ENCODE data around the gene KRTAP5-4.
"Not testable (repeated sequence)": the region's sequence is repeated elsewhere in the genome, so short reads cannot be mapped to it uniquely, and the experiment has no call there.

KRTAP5-4 gene

GRCh38 chr11:1618231-1618630 lies 3.7 kb downstream of the KRTAP5-4 start:
- Histone ChIP-seq H3K9me3 (ENCODE audit: insufficient read depth, low read depth, low read length) (no peaks in the 10 kb centered on the region), H3K9ac (ENCODE audit: low read depth, low read length, poor library complexity, severe bottlenecking) (no peak overlapping the region), H2AFZ (ENCODE audit: low read length) (peak overlapping the region; percentile 27; the same call in 1 of the 2 replicates), H3K4me1 (ENCODE audit: insufficient read depth, low read length, poor library complexity, severe bottlenecking) (no peaks in the 10 kb centered on the region), H3K9me2 (replicated peaks; ENCODE audit: low read depth, low read length) (no peaks in the 10 kb centered on the region), H3K4me3 (ENCODE audit: low read length, poor library complexity, severe bottlenecking) (no peak overlapping the region), H3K27me3 (ENCODE audit: insufficient read depth, low read length, poor library complexity, severe bottlenecking) (no peaks in the 10 kb centered on the region), H3K36me3 (ENCODE audit: insufficient read depth, low read length) (no peaks in the 10 kb centered on the region), H4K20me1 (ENCODE audit: insufficient read depth, low read length, poor library complexity, severe bottlenecking) (no peaks in the 10 kb centered on the region), H3K4me2 (ENCODE audit: low read depth, low read length, poor library complexity, severe bottlenecking) (no peak overlapping the region), H3K79me2 (ENCODE audit: insufficient read depth, low read length) (no peaks in the 10 kb centered on the region), H3F3A (ENCODE audit: low read depth) (no peaks in the 10 kb centered on the region)
- TF ChIP-seq CTCF (conservative IDR thresholded peaks at IDR 0.05; ENCODE audit: low read length) = no peak
- TF ChIP-seq EZH2phosphoT487 (IDR thresholded peaks at IDR 0.05; ENCODE audit: borderline replicate concordance) = no peak

GRCh38 chr11:1608363-1608762 lies 13.6 kb downstream of the KRTAP5-4 start, which contains the start of gene KRTAP5-3:
Gene KRTAP5-3, minus strand, starts transcription at chr11:1608463. Its CDS starts 78 bp downstream, at chr11:1608385.
- Histone ChIP-seq H3K4me1 (ENCODE audit: insufficient read depth, low read length, poor library complexity, severe bottlenecking) (no peaks in the 10 kb centered on the region), H3K79me2 (ENCODE audit: insufficient read depth, low read length) (no peaks in the 10 kb centered on the region), H3K9ac (ENCODE audit: low read depth, low read length, poor library complexity, severe bottlenecking) (no peak within 1 kb of the TSS), H3K27me3 (ENCODE audit: insufficient read depth, low read length, poor library complexity, severe bottlenecking) (no peaks in the 10 kb centered on the region), H3F3A (ENCODE audit: low read depth) (no peaks in the 10 kb centered on the region), H3K4me2 (ENCODE audit: low read depth, low read length, poor library complexity, severe bottlenecking) (no peak within 1 kb of the TSS), H3K9me2 (replicated peaks; ENCODE audit: low read depth, low read length) (no peaks in the 10 kb centered on the region), H2AFZ (ENCODE audit: low read length) (no peak within 1 kb of the TSS), H3K36me3 (ENCODE audit: insufficient read depth, low read length) (no peaks in the 10 kb centered on the region), H4K20me1 (ENCODE audit: insufficient read depth, low read length, poor library complexity, severe bottlenecking) (no peaks in the 10 kb centered on the region), H3K9me3 (ENCODE audit: insufficient read depth, low read depth, low read length) (no peaks in the 10 kb centered on the region), H3K4me3 (ENCODE audit: low read length, poor library complexity, severe bottlenecking) (no peak within 1 kb of the TSS)
- TF ChIP-seq EZH2phosphoT487 (IDR thresholded peaks at IDR 0.05; ENCODE audit: borderline replicate concordance) (no peak), CTCF (conservative IDR thresholded peaks at IDR 0.05; ENCODE audit: low read length) (no peak)

- not testable (repeated sequence) for H3K4me3 ChIP-seq (ENCODE audit: low read length, poor library complexity, severe bottlenecking); H4K20me1 ChIP-seq (ENCODE audit: insufficient read depth, low read length, poor library complexity, severe bottlenecking); H3F3A ChIP-seq (ENCODE audit: low read depth); H3K36me3 ChIP-seq (ENCODE audit: insufficient read depth, low read length); H3K4me1 ChIP-seq (ENCODE audit: insufficient read depth, low read length, poor library complexity, severe bottlenecking); H3K4me2 ChIP-seq (ENCODE audit: low read depth, low read length, poor library complexity, severe bottlenecking); H3K9me3 ChIP-seq (ENCODE audit: insufficient read depth, low read depth, low read length); H3K9ac ChIP-seq (ENCODE audit: low read depth, low read length, poor library complexity, severe bottlenecking); H3K9me2 ChIP-seq (replicated peaks; ENCODE audit: low read depth, low read length); H3K27me3 ChIP-seq (ENCODE audit: insufficient read depth, low read length, poor library complexity, severe bottlenecking); H2AFZ ChIP-seq (ENCODE audit: low read length); H3K79me2 ChIP-seq (ENCODE audit: insufficient read depth, low read length)
Measured at GRCh38 chr11:1607901-1608300, 14.0 kb downstream of the KRTAP5-4 start.

GRCh38 chr11:1607156-1607845 lies 14.6 kb downstream of the KRTAP5-4 start:
- H3K4me2 ChIP-seq (ENCODE audit: low read depth, low read length, poor library complexity, severe bottlenecking); H3K79me2 ChIP-seq (ENCODE audit: insufficient read depth, low read length); H4K20me1 ChIP-seq (ENCODE audit: insufficient read depth, low read length, poor library complexity, severe bottlenecking); H3F3A ChIP-seq (ENCODE audit: low read depth); H3K9me2 ChIP-seq (replicated peaks; ENCODE audit: low read depth, low read length); H3K4me1 ChIP-seq (ENCODE audit: insufficient read depth, low read length, poor library complexity, severe bottlenecking); H3K9ac ChIP-seq (ENCODE audit: low read depth, low read length, poor library complexity, severe bottlenecking); H3K27me3 ChIP-seq (ENCODE audit: insufficient read depth, low read length, poor library complexity, severe bottlenecking); H3K4me3 ChIP-seq (ENCODE audit: low read length, poor library complexity, severe bottlenecking); H3K9me3 ChIP-seq (ENCODE audit: insufficient read depth, low read depth, low read length); H2AFZ ChIP-seq (ENCODE audit: low read length); H3K36me3 ChIP-seq (ENCODE audit: insufficient read depth, low read length): not testable (repeated sequence)

GRCh38 chr11:1605923-1606322 lies 16.0 kb downstream of the KRTAP5-4 start:
- not testable (repeated sequence) for H3K27me3 ChIP-seq (ENCODE audit: insufficient read depth, low read length, poor library complexity, severe bottlenecking); H4K20me1 ChIP-seq (ENCODE audit: insufficient read depth, low read length, poor library complexity, severe bottlenecking); H3K4me3 ChIP-seq (ENCODE audit: low read length, poor library complexity, severe bottlenecking); H3K9me3 ChIP-seq (ENCODE audit: insufficient read depth, low read depth, low read length); H3K79me2 ChIP-seq (ENCODE audit: insufficient read depth, low read length); H2AFZ ChIP-seq (ENCODE audit: low read length); H3K36me3 ChIP-seq (ENCODE audit: insufficient read depth, low read length); H3K4me1 ChIP-seq (ENCODE audit: insufficient read depth, low read length, poor library complexity, severe bottlenecking); H3K4me2 ChIP-seq (ENCODE audit: low read depth, low read length, poor library complexity, severe bottlenecking); H3K9ac ChIP-seq (ENCODE audit: low read depth, low read length, poor library complexity, severe bottlenecking); H3F3A ChIP-seq (ENCODE audit: low read depth); H3K9me2 ChIP-seq (replicated peaks; ENCODE audit: low read depth, low read length)
